OCI-LY1 (cell line): ENCODE results near the gene PPP1R14C.
"Not testable (repeated sequence)": the region's sequence is repeated elsewhere in the genome, so short reads cannot be mapped to it uniquely, and the experiment has no call there.

Experiments used
- H2AFZ ChIP-seq: fragments of 200-600 bp; sonication (generic), shearing (Covaris generic); 2 replicates; pipeline ENCODE4 v1.6.0; 2014; ENCODE audit warnings: antibody characterized with exemption, mild to moderate bottlenecking, low read length
- H3F3A ChIP-seq: fragments of 200-600 bp; sonication (generic), shearing (Covaris generic); 2 replicates; pipeline ENCODE4 v1.6.0; 2014; ENCODE audit warnings: mild to moderate bottlenecking, antibody characterized with exemption, low read length, moderate library complexity; ENCODE audit not compliant: insufficient read depth
- H3K27ac ChIP-seq: fragments of 200-600 bp; sonication (generic); 2 replicates; pipeline ENCODE4 v1.5.1; 2014; ENCODE audit warnings: low read length, mixed run types, mild to moderate bottlenecking, low read depth; ENCODE audit not compliant: poor library complexity, severe bottlenecking
- H3K27me3 ChIP-seq: fragments of 200-600 bp; sonication (generic); 2 replicates; pipeline ENCODE4 v1.6.0; 2014; ENCODE audit warnings: antibody characterized with exemption, mild to moderate bottlenecking, low read length, moderate library complexity; ENCODE audit not compliant: insufficient read depth
- H3K36me3 ChIP-seq: fragments of 200-600 bp; sonication (generic); 2 replicates; pipeline ENCODE4 v1.6.1; 2014; ENCODE audit warnings: mild to moderate bottlenecking, antibody characterized with exemption, low read length, moderate library complexity, mixed read lengths; ENCODE audit not compliant: insufficient read depth
- H3K4me1 ChIP-seq: fragments of 200-600 bp; sonication (generic); 2 replicates; pipeline ENCODE4 v1.5.1; 2014; ENCODE audit warnings: mild to moderate bottlenecking, low read length, moderate library complexity; ENCODE audit not compliant: insufficient read depth, severe bottlenecking
- H3K4me2 ChIP-seq: fragments of 200-600 bp; sonication (generic), shearing (Covaris generic); 2 replicates; pipeline ENCODE4 v1.6.1; 2014; ENCODE audit warnings: low read length
- H3K4me3 ChIP-seq: fragments of 200-600 bp; sonication (generic); 2 replicates; pipeline ENCODE4 v1.5.1; 2014; ENCODE audit warnings: low read length, low read depth, mild to moderate bottlenecking, mixed read lengths; ENCODE audit not compliant: poor library complexity, severe bottlenecking
- H3K79me2 ChIP-seq: fragments of 200-600 bp; shearing (Covaris generic); 2 replicates; pipeline ENCODE4 v1.6.1; 2016; ENCODE audit warnings: mixed run types, low read length, mixed read lengths; ENCODE audit not compliant: insufficient read depth
- H3K9ac ChIP-seq: fragments of 200-600 bp; sonication (generic), shearing (Covaris generic); 2 replicates; pipeline ENCODE4 v1.6.1; 2014; ENCODE audit warnings: mild to moderate bottlenecking, low read length, mixed read lengths
- H3K9me2 ChIP-seq: fragments of 200-600 bp; sonication (generic), shearing (Covaris generic); 2 replicates; pipeline ENCODE4 v1.6.1; 2014; ENCODE audit warnings: low read depth, mild to moderate bottlenecking, low read length, mixed read lengths
- H3K9me3 ChIP-seq: fragments of 200-600 bp; shearing (Covaris generic); 2 replicates; pipeline ENCODE4 v1.6.1; 2014; ENCODE audit warnings: low read length, mixed read lengths
- H4K20me1 ChIP-seq: fragments of 200-600 bp; sonication (generic), shearing (Covaris generic); 2 replicates; pipeline ENCODE4 v1.6.0; 2016; ENCODE audit warnings: mild to moderate bottlenecking, low read length; ENCODE audit not compliant: insufficient read depth
- EZH2 ChIP-seq: fragments of 200-600 bp; sonication (generic), shearing (Covaris generic); IDR thresholded peaks from 2 replicates; pipeline ENCODE4 v1.8.0; 2017; ENCODE audit warnings: borderline replicate concordance, mixed run types, mild to moderate bottlenecking, antibody characterized with exemption, low read length, moderate library complexity, mixed read lengths
- TF ChIP-seq, protein P1 (sequence below): fragments of 200-600 bp; sonication (generic), shearing (Covaris generic); IDR thresholded peaks from 2 replicates; pipeline ENCODE4 v1.5.1; 2017; ENCODE audit warnings: mild to moderate bottlenecking, antibody characterized with exemption, low read length, moderate library complexity, mixed read lengths

Gene PPP1R14C

DNA sequence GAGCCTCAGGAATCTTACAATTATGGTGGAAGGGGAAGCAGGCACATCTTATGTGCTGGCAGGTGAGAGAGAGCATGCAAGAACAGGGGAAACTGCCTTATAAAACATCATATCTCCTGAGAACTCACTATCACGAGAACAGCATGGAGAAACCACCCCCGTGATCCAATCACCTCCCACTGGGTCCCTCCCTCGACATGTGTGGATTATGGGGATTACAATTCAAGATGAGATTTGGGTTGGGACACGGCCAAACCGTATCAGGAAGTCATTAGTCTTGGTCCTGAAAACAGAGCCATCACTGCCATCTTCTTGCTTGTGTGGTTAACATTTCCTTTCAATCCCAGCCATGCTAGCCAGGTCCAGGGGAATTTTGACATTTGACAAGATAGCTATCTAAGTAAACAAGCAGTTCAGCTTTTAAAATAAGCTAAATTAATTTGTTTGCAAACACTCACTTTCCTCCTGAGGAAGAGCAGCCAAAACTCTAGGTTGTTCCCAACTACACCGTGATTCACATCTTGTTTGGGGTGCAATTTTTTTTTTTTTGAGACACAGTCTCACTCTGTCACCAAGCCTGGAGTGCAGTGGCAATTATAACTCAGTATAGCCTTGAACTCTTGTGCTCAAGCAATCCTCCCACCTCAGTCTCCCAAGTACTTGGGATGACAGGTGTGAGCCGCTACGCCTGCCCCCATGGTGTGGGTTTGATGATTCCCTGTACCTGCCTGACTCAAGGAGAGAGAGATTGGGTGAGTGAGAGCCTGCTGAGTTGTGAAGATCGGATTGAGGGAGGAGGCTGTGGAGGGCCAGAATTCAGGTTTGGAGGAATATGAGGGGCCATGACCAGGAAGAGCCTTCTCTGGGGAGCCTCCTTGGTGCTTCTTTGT is 13.0 kb upstream of the PPP1R14C start:
- Histone ChIP-seq H4K20me1 (no peaks in the 10 kb centered on the region), H3K4me2 (no peak overlapping the region), H3F3A (no peaks in the 10 kb centered on the region), H3K9ac (no peak overlapping the region), H3K27ac (no peak overlapping the region), H3K9me2 (no peaks in the 10 kb centered on the region), H3K27me3 (peaks cover 7% of the 10 kb centered on the region; the same call in 1 of the 2 replicates), H3K4me1 (no peaks in the 10 kb centered on the region), H3K4me3 (no peak overlapping the region), H3K9me3 (no peaks in the 10 kb centered on the region), H2AFZ (no peak overlapping the region), H3K79me2 (no peaks in the 10 kb centered on the region), H3K36me3 (no peaks in the 10 kb centered on the region)
- TF ChIP-seq, protein P1, sequence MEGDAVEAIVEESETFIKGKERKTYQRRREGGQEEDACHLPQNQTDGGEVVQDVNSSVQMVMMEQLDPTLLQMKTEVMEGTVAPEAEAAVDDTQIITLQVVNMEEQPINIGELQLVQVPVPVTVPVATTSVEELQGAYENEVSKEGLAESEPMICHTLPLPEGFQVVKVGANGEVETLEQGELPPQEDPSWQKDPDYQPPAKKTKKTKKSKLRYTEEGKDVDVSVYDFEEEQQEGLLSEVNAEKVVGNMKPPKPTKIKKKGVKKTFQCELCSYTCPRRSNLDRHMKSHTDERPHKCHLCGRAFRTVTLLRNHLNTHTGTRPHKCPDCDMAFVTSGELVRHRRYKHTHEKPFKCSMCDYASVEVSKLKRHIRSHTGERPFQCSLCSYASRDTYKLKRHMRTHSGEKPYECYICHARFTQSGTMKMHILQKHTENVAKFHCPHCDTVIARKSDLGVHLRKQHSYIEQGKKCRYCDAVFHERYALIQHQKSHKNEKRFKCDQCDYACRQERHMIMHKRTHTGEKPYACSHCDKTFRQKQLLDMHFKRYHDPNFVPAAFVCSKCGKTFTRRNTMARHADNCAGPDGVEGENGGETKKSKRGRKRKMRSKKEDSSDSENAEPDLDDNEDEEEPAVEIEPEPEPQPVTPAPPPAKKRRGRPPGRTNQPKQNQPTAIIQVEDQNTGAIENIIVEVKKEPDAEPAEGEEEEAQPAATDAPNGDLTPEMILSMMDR: no peak
- TF ChIP-seq EZH2: no peak

- Histone ChIP-seq H2AFZ (no peak overlapping the region), H3K27ac (no peak overlapping the region), H3K27me3 (peaks cover 13% of the 10 kb centered on the region; the same call in 1 of the 2 replicates), H3F3A (no peaks in the 10 kb centered on the region), H3K9ac (no peak overlapping the region), H3K4me3 (no peak overlapping the region), H3K4me1 (no peaks in the 10 kb centered on the region), H3K9me3 (no peaks in the 10 kb centered on the region), H3K79me2 (no peaks in the 10 kb centered on the region), H3K4me2 (no peak overlapping the region), H4K20me1 (no peaks in the 10 kb centered on the region), H3K9me2 (no peaks in the 10 kb centered on the region), H3K36me3 (no peaks in the 10 kb centered on the region)
- TF ChIP-seq, protein P1: no peak
- no peak for TF ChIP-seq EZH2
Measured at GRCh38 chr6:150133686-150134085, 9.2 kb upstream of the PPP1R14C start.

GRCh38 chr6:150134280-150134920 is 8.4 kb upstream of the PPP1R14C start:
- Histone ChIP-seq H3K27me3 (peaks cover 13% of the 10 kb centered on the region; the same call in 1 of the 2 replicates), H3K4me1 (no peaks in the 10 kb centered on the region), H3K9me2 (no peaks in the 10 kb centered on the region; the same call in 1 of the 2 replicates), H3K79me2 (no peaks in the 10 kb centered on the region), H3K9me3 (no peaks in the 10 kb centered on the region), H3K36me3 (no peaks in the 10 kb centered on the region), H3K4me3 (no peak overlapping the region), H2AFZ (no peak overlapping the region), H4K20me1 (no peaks in the 10 kb centered on the region), H3K4me2 (no peak overlapping the region), H3F3A (no peaks in the 10 kb centered on the region), H3K27ac (no peak overlapping the region), H3K9ac (no peak overlapping the region)
- TF ChIP-seq EZH2: no peak
- TF ChIP-seq, protein P1: no peak

DNA sequence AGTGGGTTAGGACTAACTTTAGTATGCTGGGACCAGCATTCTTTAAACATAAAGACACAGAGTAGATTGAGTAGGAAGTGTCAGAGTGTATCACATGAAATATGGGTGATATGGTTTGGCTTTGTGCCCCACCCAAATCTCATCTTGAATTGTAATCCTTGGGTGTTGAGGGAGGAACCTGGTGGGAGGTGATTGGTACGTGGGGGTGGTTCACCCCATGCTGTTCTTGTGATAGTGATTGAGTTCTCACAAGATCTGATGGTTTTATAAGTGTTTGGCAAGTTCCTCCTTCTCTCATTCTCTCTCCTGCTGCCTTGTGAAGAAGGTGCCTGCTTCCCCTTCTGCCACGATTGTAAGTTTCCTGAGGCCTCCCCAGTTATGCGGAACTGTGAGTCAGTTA is 5.1 kb upstream of the PPP1R14C start:
- H3K79me2 ChIP-seq, H2AFZ ChIP-seq, H3F3A ChIP-seq, H3K4me1 ChIP-seq, H3K27me3 ChIP-seq, H3K36me3 ChIP-seq, H3K9ac ChIP-seq, H3K4me3 ChIP-seq, H3K9me3 ChIP-seq, H3K27ac ChIP-seq, H3K9me2 ChIP-seq, H4K20me1 ChIP-seq, H3K4me2 ChIP-seq: not testable (repeated sequence)
